SK-N-MC (cell line): Measurements from ENCODE around the gene CDKN2B-AS1.
A peak's percentile ranks its signal among the peaks of the same experiment; 100 is the strongest.

Experiments used
- EZH2 ChIP-seq: fragments of 200-600 bp; sonication (generic); IDR thresholded peaks from one replicate; pipeline ENCODE4 v1.6.1; 2017; ENCODE audit warnings: antibody characterized with exemption
- POLR2AphosphoS5 ChIP-seq: IDR thresholded peaks from 2 replicates; pipeline ENCODE4 v1.6.1; 2012; ENCODE audit warnings: mild to moderate bottlenecking, low read depth, low read length, borderline replicate concordance

DNA sequence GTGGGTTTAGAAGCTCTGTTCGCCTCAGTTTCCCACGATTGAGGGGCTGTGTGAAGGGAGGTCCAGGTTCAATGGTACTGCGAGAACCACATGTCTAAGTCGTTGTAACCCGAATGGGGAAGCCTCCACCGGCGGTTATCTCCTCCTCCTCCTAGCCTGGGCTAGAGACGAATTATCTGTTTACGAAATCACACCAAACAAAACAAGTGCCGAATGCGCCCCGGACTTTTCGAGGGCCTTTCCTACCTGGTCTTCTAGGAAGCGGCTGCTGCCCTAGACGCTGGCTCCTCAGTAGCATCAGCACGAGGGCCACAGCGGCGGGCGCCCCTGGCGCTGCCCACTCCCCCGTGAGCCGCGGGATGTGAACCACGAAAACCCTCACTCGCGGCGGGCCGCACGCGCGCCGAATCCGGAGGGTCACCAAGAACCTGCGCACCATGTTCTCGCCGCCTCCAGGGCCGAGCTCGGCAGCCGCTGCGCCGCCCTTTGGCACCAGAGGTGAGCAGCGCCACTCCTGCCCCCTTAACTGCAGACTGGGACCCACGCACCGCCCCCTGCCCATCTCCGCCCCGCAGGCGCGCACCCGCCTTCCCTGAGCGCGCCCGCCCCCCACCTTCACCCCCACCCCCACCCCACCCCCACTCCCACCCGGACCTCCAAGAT, 567 bp upstream of the CDKN2B-AS1 start, which contains the start of gene CDKN2A:
- no peak for TF ChIP-seq EZH2
- peak; percentile 75 for TF ChIP-seq POLR2AphosphoS5
